ENCODE measurements around the gene PARP9. TPM values are rescaled to one million over a fixed set of nuclear protein-coding genes. Genes with fewer than 3 reads are reported as not detected.

The PARP9 gene
- total RNA-seq (2021; fragmentation: NEBNext Ultra II Directional; extraction: Animal tissue kit (Norgen Biotek cat#: 25700)), result 10 to 100 TPM in 3 of 6 experiments, 1 to 10 TPM in 3; 5.2 to 11.0 (median 9.7) TPM
- long read RNA-seq, partial matches to known transcripts, result 0 of 3 reads
- long read RNA-seq, other reads (novel, unspliced or antisense), result 2 of 3 reads

- no peaks in the 10 kb centered on the region for H3K27me3 Mint-ChIP-seq (ENCODE audit: insufficient read depth)
- H3K9me3 Mint-ChIP-seq, result no peaks in the 10 kb centered on the region
- H3K36me3 Mint-ChIP-seq (ENCODE audit: low read depth), result peaks cover 20% of the 10 kb centered on the region
- H3K4me1 Mint-ChIP-seq (ENCODE audit: low read depth), result peaks cover 22% of the 10 kb centered on the region
- H3K4me3 Mint-ChIP-seq, result peak within 1 kb of the TSS; percentile 89
- DNase-seq, result peak; percentile 59
- TF ChIP-seq CTCF (IDR thresholded peaks at IDR 0.05), result no peak
- peak within 1 kb of the TSS; percentile 85 for H3K27ac Mint-ChIP-seq
Measured at GRCh38 chr3:122564155-122564912, at the start of gene PARP9, which contains the start of gene DTX3L. PARP9 (minus strand) TSS chr3:122564300; CDS start chr3:122559620, 4,680 bp downstream. DTX3L (plus strand) TSS chr3:122564338; CDS start chr3:122564427, 89 bp downstream.

DNA sequence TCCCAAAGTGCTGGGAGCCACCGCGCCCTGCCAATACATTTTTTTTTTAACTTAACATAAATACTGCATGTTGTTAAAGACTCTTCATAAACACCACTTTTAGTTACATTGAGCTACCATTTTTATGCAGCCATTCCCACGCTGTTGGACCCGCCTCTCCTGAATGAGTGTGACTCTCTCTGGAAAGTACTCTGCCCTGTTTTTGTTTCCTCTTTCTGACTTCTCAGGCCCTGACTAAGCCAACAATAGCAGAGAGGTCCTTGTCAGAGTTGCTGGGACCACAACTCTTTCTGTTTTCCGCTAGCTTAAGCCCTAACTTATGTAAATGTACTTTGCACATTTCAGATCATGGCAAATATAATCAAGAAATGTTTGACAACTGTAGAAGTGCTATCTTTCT lies 48.6 kb upstream of the PARP9 start:
- H3K27ac Mint-ChIP-seq, result no peak overlapping the region
- no peak for TF ChIP-seq CTCF (IDR thresholded peaks at IDR 0.05)
- DNase-seq, result no peak

GRCh38 chr3:122609798-122610559 lies 45.9 kb upstream of the PARP9 start:
- Mint-ChIP-seq H3K4me1 (ENCODE audit: low read depth) (peaks cover 8% of the 10 kb centered on the region), H3K4me3 (peak overlapping the region; percentile 78), H3K9me3 (no peaks in the 10 kb centered on the region), H3K27ac (peak overlapping the region; percentile 85), H3K27me3 (ENCODE audit: insufficient read depth) (peaks cover 2% of the 10 kb centered on the region), H3K36me3 (ENCODE audit: low read depth) (no peaks in the 10 kb centered on the region)
- no peak for TF ChIP-seq CTCF (IDR thresholded peaks at IDR 0.05)
- peak; percentile 72 for DNase-seq

More for the DNA sequence above, 48.6 kb upstream of the PARP9 start:
- Mint-ChIP-seq H3K4me1 (ENCODE audit: low read depth) (peaks cover 8% of the 10 kb centered on the region), H3K36me3 (ENCODE audit: low read depth) (no peaks in the 10 kb centered on the region), H3K9me3 (no peaks in the 10 kb centered on the region), H3K4me3 (no peak overlapping the region), H3K27me3 (ENCODE audit: insufficient read depth) (peaks cover 15% of the 10 kb centered on the region)

DNA sequence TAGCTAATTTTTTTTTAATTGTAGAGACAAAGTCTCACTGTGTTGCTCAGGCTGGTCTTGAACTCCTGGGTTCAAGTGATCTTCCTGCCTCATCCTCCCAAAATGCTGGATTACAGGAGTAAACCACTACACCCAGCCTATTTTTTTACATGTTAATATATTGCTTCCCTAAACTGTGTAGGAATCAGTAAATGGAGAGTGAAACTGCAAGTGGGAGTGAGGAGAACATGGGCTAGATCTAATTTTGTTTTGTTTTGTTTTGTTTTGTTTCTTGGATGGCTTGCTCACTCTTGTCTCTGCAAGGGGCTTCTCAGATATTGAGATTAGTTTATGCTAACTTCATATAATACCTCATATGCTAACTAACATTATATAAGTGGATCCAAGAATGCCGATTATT lies 44.8 kb upstream of the PARP9 start:
- DNase-seq, result no peak
- H3K27ac Mint-ChIP-seq, result no peak overlapping the region
- H3K4me1 Mint-ChIP-seq (ENCODE audit: low read depth), result peaks cover 8% of the 10 kb centered on the region
- H3K27me3 Mint-ChIP-seq (ENCODE audit: insufficient read depth), result peaks cover 4% of the 10 kb centered on the region
- TF ChIP-seq CTCF (IDR thresholded peaks at IDR 0.05), result no peak
- H3K36me3 Mint-ChIP-seq (ENCODE audit: low read depth), result no peaks in the 10 kb centered on the region
- H3K4me3 Mint-ChIP-seq, result no peak overlapping the region
- no peaks in the 10 kb centered on the region for H3K9me3 Mint-ChIP-seq

DNA sequence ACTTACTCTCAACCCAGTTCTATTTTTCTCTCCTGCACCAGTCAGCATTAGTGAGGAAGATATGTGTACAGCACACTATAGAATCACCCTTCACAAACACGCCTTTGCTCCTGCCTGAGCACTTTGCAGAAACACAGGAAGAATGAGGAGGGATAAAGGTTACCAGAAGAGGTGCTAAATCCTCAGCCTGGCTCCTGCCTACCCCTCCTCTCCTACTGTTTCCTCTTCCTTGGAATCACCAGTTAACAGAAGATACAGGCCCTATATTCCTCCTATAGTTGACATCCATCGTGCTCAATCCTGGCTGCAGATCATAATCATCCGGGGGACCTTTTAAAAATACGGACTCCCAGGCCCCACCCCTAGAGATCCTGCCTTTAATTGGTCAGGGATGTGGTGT lies 42.2 kb upstream of the PARP9 start:
- Mint-ChIP-seq H3K9me3 (no peaks in the 10 kb centered on the region), H3K36me3 (ENCODE audit: low read depth) (no peaks in the 10 kb centered on the region), H3K4me3 (no peak overlapping the region), H3K27me3 (ENCODE audit: insufficient read depth) (peaks cover 11% of the 10 kb centered on the region), H3K4me1 (ENCODE audit: low read depth) (peaks cover 8% of the 10 kb centered on the region), H3K27ac (no peak overlapping the region)
- no peak for DNase-seq
- TF ChIP-seq CTCF (IDR thresholded peaks at IDR 0.05), result no peak

Measured in HFFc6 (cell line).